PC-3 (cell line): ENCODE data around the gene CAPN7. TPM values are rescaled to one million over a fixed set of nuclear protein-coding genes. Genes with fewer than 3 reads are reported as not detected.
A peak's percentile ranks its signal among the peaks of the same experiment; 100 is the strongest.

ENCODE experiments used
- ATAC-seq: fragments of 200-7000 bp; cut with Tn5 transposase; 2 replicates; pipeline ENCODE4 v1.9.1; 2020; ENCODE audit warnings: mild to moderate bottlenecking, moderate library complexity
- BruUV-seq: library from RNA; stranded (reverse); fragments of 400-500 nt; replicated peaks from 2 replicates; lab custom pipeline; 2021; lab: Mats Ljungman, UMichigan
- CTCF ChIA-PET: fragments of 300-600 bp; sonication (Branson Sonifier 250); formaldehyde crosslinking; loops from one replicate; lab custom pipeline; 2022; ENCODE audit warnings: antibody characterized with exemption; lab: Charles Lee
- POLR2A ChIA-PET: fragments of 300-600 bp; sonication (Branson Sonifier 250); formaldehyde crosslinking; loops from one replicate; lab custom pipeline; 2022; ENCODE audit warnings: antibody characterized with exemption; ENCODE audit not compliant: unreplicated experiment; lab: Charles Lee
- DNase-seq: peaks from one replicate; pipeline ENCODE4 v3.0.0-alpha.2; 2015
- H2AFZ ChIP-seq: fragments of 300-600 bp; sonication (generic); 2 replicates; pipeline ENCODE4 v1.6.0; 2016; ENCODE audit warnings: antibody characterized with exemption, low read length
- H3F3A ChIP-seq: fragments of 300-600 bp; sonication (generic); one replicate; pipeline ENCODE4 v1.6.0; 2017; ENCODE audit warnings: antibody characterized with exemption, low read length, control low read depth, mild to moderate bottlenecking; ENCODE audit not compliant: unreplicated experiment
- H3K27ac ChIP-seq: fragments of 300-600 bp; sonication (generic); 2 replicates; pipeline ENCODE4 v1.5.1; 2016; ENCODE audit warnings: mild to moderate bottlenecking, low read length
- H3K27me3 ChIP-seq: fragments of 300-600 bp; sonication (generic); 2 replicates; pipeline ENCODE4 v1.6.1; 2016; ENCODE audit warnings: low read length, mixed read lengths
- H3K36me3 ChIP-seq: fragments of 300-600 bp; sonication (generic); 2 replicates; pipeline ENCODE4 v1.6.1; 2016; ENCODE audit warnings: low read depth, mixed run types, low read length, mixed read lengths
- H3K4me1 ChIP-seq: fragments of 300-600 bp; sonication (generic); 2 replicates; pipeline ENCODE4 v1.5.1; 2016; ENCODE audit warnings: low read length; ENCODE audit not compliant: insufficient read depth
- H3K4me2 ChIP-seq: fragments of 300-600 bp; sonication (generic); 2 replicates; pipeline ENCODE4 v1.6.0; 2016; ENCODE audit warnings: low read length
- H3K4me3 ChIP-seq: fragments of 300-600 bp; sonication (generic); 2 replicates; pipeline ENCODE4 v1.5.1; 2016; ENCODE audit warnings: mild to moderate bottlenecking, low read length, mixed read lengths
- H3K79me2 ChIP-seq: fragments of 300-600 bp; sonication (generic); 2 replicates; pipeline ENCODE4 v1.6.1; 2017; ENCODE audit warnings: low read length, mixed read lengths
- H3K9ac ChIP-seq: fragments of 300-600 bp; sonication (generic); 2 replicates; pipeline ENCODE4 v1.6.0; 2016; ENCODE audit warnings: mild to moderate bottlenecking, low read length
- H3K9me2 ChIP-seq: fragments of 300-600 bp; sonication (generic); replicated peaks from 2 replicates; pipeline ENCODE4 v1.6.1; 2016; ENCODE audit warnings: mixed run types, low read length, mixed read lengths
- H3K9me3 ChIP-seq: fragments of 300-600 bp; sonication (generic); 2 replicates; pipeline ENCODE4 v1.6.1; 2016; ENCODE audit warnings: low read length, mixed read lengths
- H4K20me1 ChIP-seq: fragments of 300-600 bp; sonication (generic); 2 replicates; pipeline ENCODE4 v1.6.1; 2016; ENCODE audit warnings: low read length, mixed read lengths
- CTCF ChIP-seq: fragments of 300-600 bp; sonication (generic); conservative IDR thresholded peaks from 2 replicates; pipeline ENCODE4 v1.5.1; 2017; ENCODE audit warnings: antibody characterized with exemption, low read depth, mild to moderate bottlenecking, low read length
- EZH2 ChIP-seq: fragments of 300-600 bp; sonication (generic); IDR thresholded peaks from one replicate; pipeline ENCODE4 v1.6.1; 2017; ENCODE audit warnings: antibody characterized with exemption, mild to moderate bottlenecking, low read length; ENCODE audit not compliant: unreplicated experiment
- EZH2phosphoT487 ChIP-seq: fragments of 300-600 bp; sonication (generic); IDR thresholded peaks from 2 replicates; pipeline ENCODE4 v1.6.1; 2018; ENCODE audit warnings: mild to moderate bottlenecking, antibody characterized with exemption, low read length, borderline replicate concordance
- intact Hi-C: fragments of 100-400 bp; cut with micrococcal nuclease; formaldehyde crosslinking; loops from 2 replicates; pipeline ENCODE4 v1.9.0; 2023
- total RNA-seq: library from RNA; depleted of rRNA; stranded (reverse); fragments of >200 nt; gene quantifications from 2 replicates; pipeline ENCODE4 v1.2.3, GENCODE V29; 2014

Gene CAPN7
- total RNA-seq, 1 experiment from 2014 or later: 32.7 TPM

- ChIA-PET CTCF (no interaction called here), POLR2A (interaction anchor here (0.5 kb wide), 1 partner anchor 72 kb away, joined by 5 read pairs; the partner anchor contains the start of gene SH3BP5)
- H3K9me2 ChIP-seq: no peaks in the 10 kb centered on the region
- BruUV-seq: no TSS peak
- TF ChIP-seq EZH2phosphoT487 (no peak), CTCF (no peak), EZH2 (no peak)
- H3K4me1 ChIP-seq: no peaks in the 10 kb centered on the region
- H4K20me1 ChIP-seq: no peaks in the 10 kb centered on the region
- H3F3A ChIP-seq: no peaks in the 10 kb centered on the region
- no peak overlapping the region for H3K4me2 ChIP-seq
- DNase-seq (no peak), ATAC-seq (no peak)
- H3K9me3 ChIP-seq: no peaks in the 10 kb centered on the region
- H3K27ac ChIP-seq: no peak overlapping the region
- no peak overlapping the region for H2AFZ ChIP-seq
- no peaks in the 10 kb centered on the region for H3K27me3 ChIP-seq
- peaks cover 31% of the 10 kb centered on the region for H3K36me3 ChIP-seq
- H3K9ac ChIP-seq: no peak overlapping the region
- intact Hi-C loops: loop anchor here (5.0 kb wide), 1 partner anchor 153 kb away; no protein-coding TSS in a partner anchor
- H3K4me3 ChIP-seq: no peak overlapping the region
- H3K79me2 ChIP-seq: no peaks in the 10 kb centered on the region
Measured at GRCh38 chr3:15260531-15260930, 54.5 kb downstream of the CAPN7 start.

- Histone ChIP-seq H3K4me1 (no peaks in the 10 kb centered on the region), H3K4me2 (no peak overlapping the region), H3K79me2 (no peaks in the 10 kb centered on the region), H3F3A (no peaks in the 10 kb centered on the region), H3K36me3 (peaks cover 24% of the 10 kb centered on the region), H3K9me3 (no peaks in the 10 kb centered on the region), H2AFZ (no peak overlapping the region), H4K20me1 (no peaks in the 10 kb centered on the region), H3K27ac (no peak overlapping the region), H3K9me2 (no peaks in the 10 kb centered on the region), H3K4me3 (no peak overlapping the region), H3K27me3 (no peaks in the 10 kb centered on the region), H3K9ac (no peak overlapping the region)
- DNase-seq (peak; percentile 41), ATAC-seq (peak; percentile 46)
- POLR2A ChIA-PET: no interaction called here
- intact Hi-C loops: loop anchor here (5.0 kb wide), 1 partner anchor 154 kb away; no protein-coding TSS in a partner anchor
- no peak for TF ChIP-seq CTCF
- no peak for TF ChIP-seq EZH2
- TF ChIP-seq EZH2phosphoT487: no peak
- no TSS peak for BruUV-seq
- CTCF ChIA-PET: no interaction called here
Measured at GRCh38 chr3:15261274-15261673, 55.2 kb downstream of the CAPN7 start.

- Histone ChIP-seq H2AFZ (no peak overlapping the region), H3K27ac (no peak overlapping the region), H4K20me1 (no peaks in the 10 kb centered on the region), H3K9me2 (no peaks in the 10 kb centered on the region), H3K4me3 (no peak overlapping the region), H3K79me2 (no peaks in the 10 kb centered on the region), H3K9ac (no peak overlapping the region), H3K4me1 (no peaks in the 10 kb centered on the region), H3K4me2 (no peak overlapping the region), H3F3A (no peaks in the 10 kb centered on the region), H3K36me3 (peaks cover 18% of the 10 kb centered on the region), H3K9me3 (no peaks in the 10 kb centered on the region), H3K27me3 (no peaks in the 10 kb centered on the region)
- BruUV-seq: no TSS peak
- DNase-seq: no peak
- intact Hi-C loops: loop anchor here (5.0 kb wide), 1 partner anchor 155 kb away; no protein-coding TSS in a partner anchor
- no peak for ATAC-seq
- ChIA-PET POLR2A (no interaction called here), CTCF (no interaction called here)
- no peak for TF ChIP-seq CTCF
- no peak for TF ChIP-seq EZH2
- no peak for TF ChIP-seq EZH2phosphoT487
Measured at GRCh38 chr3:15262021-15262420, 56.0 kb downstream of the CAPN7 start.
